Prostate gland (tissue), 2 donors: Measurements from ENCODE around the gene NFATC4. TPM values are rescaled to one million over a fixed set of nuclear protein-coding genes. Genes with fewer than 3 reads are reported as not detected.

Source experiments
- DNase-seq: peaks from one replicate; pipeline ENCODE4 v3.0.0-alpha.2; 2019; ENCODE audit warnings: low spot score
- H3K27ac ChIP-seq, 2 donors: fragments of 200-600 bp; sonication (generic); 2 replicates each; pipeline ENCODE4 v1.5.1; 2017 to 2019
- H3K27me3 ChIP-seq: fragments of 200-600 bp; sonication (generic); replicated peaks from 2 replicates; pipeline ENCODE4 v1.5.1; 2019; ENCODE audit not compliant: insufficient read depth
- H3K36me3 ChIP-seq, 2 donors: fragments of 200-600 bp; sonication (generic); 1 replicate in 1 of 2; 2 replicates in 1 of 2; pipeline versions ENCODE4 v1.5.1 to v1.8.1; 2017 to 2019
- H3K4me1 ChIP-seq: fragments of 200-600 bp; sonication (generic); replicated peaks from 2 replicates; pipeline ENCODE4 v1.5.1; 2019
- H3K4me3 ChIP-seq, 2 donors: fragments of 200-600 bp; sonication (generic); 2 replicates each; pipeline ENCODE4 v1.5.1; 2017 to 2019
- H3K9me3 ChIP-seq: fragments of 200-600 bp; sonication (generic); 2 replicates; pipeline ENCODE4 v1.5.1; 2017
- CTCF ChIP-seq, 4 experiments: fragments of 200-600 bp in 2 of 4; fragments of 450-650 bp in 2 of 4; sonication (generic) in 2 of 4; IDR thresholded peaks; 1 replicate in 3 of 4; 2 replicates in 1 of 4; pipeline ENCODE4 v1.5.1; 2016 to 2019; ENCODE audit warnings: antibody characterized with exemption in 4 of 4, mild to moderate bottlenecking in 2 of 4, moderate library complexity in 2 of 4
- POLR2A ChIP-seq: fragments of 450-650 bp; IDR thresholded peaks from one replicate; pipeline ENCODE4 v1.6.1; 2016; ENCODE audit warnings: antibody characterized with exemption, mild to moderate bottlenecking
- POLR2AphosphoS5 ChIP-seq: sonication (generic); formaldehyde crosslinking; IDR thresholded peaks from one replicate; pipeline ENCODE4 v1.6.1; 2017; ENCODE audit warnings: antibody characterized with exemption
- WGBS: methylation state at CpG from one replicate; pipeline ENCODE4 v1.1.5; 2018; 5-methylcytosine and 5-hydroxymethylcytosine counted together
- intact Hi-C: fragments of 100-400 bp; cut with DNase I; formaldehyde crosslinking; loops from one replicate; pipeline ENCODE4 v1.14.2; 2022
- total RNA-seq, 2 donors: library from RNA; depleted of rRNA; stranded (reverse); fragments of >200 nt; gene quantifications; one replicate each; pipeline ENCODE4 v1.1.0, GENCODE V29; 2016

NFATC4 gene
- total RNA-seq, 2 donors from 2014 or later = 6.3 to 41.1 TPM

- 87% methylated on average over 6 of the region's 6 CpGs for WGBS
- no peak for DNase-seq
- Histone ChIP-seq H3K4me3 (no peak overlapping the region), H3K27me3 (no peaks in the 10 kb centered on the region), H3K36me3 (no peaks in the 10 kb centered on the region), H3K9me3 (no peaks in the 10 kb centered on the region), H3K27ac (no peak overlapping the region), H3K4me1 (no peaks in the 10 kb centered on the region)
- TF ChIP-seq POLR2AphosphoS5 = no peak
- intact Hi-C loops = no loop called here
Observed at GRCh38 chr14:24406416-24406815, 38.4 kb downstream of the NFATC4 start.

GRCh38 chr14:24407608-24408325 is 39.8 kb downstream of the NFATC4 start:
- no peak for TF ChIP-seq POLR2A
- no peak for TF ChIP-seq POLR2AphosphoS5
- TF ChIP-seq CTCF (IDR thresholded peaks at IDR 0.05) = no peak
- no peak overlapping the region for H3K27ac ChIP-seq
- no peaks in the 10 kb centered on the region for H3K4me1 ChIP-seq
- H3K27me3 ChIP-seq = no peaks in the 10 kb centered on the region
- WGBS = 93% methylated on average over 17 of the region's 18 CpGs
- DNase-seq = no peak
- H3K4me3 ChIP-seq = no peak overlapping the region
- no peaks in the 10 kb centered on the region for H3K9me3 ChIP-seq
- H3K36me3 ChIP-seq = no peaks in the 10 kb centered on the region
- intact Hi-C loops = no loop called here

GRCh38 chr14:24408764-24409163 is 40.8 kb downstream of the NFATC4 start:
- Histone ChIP-seq H3K27me3 (no peaks in the 10 kb centered on the region), H3K4me1 (no peaks in the 10 kb centered on the region), H3K4me3 (no peak overlapping the region), H3K27ac (no peak overlapping the region), H3K9me3 (no peaks in the 10 kb centered on the region), H3K36me3 (no peaks in the 10 kb centered on the region)
- 65% methylated on average over 3 of the region's 3 CpGs for WGBS
- intact Hi-C loops = no loop called here
- TF ChIP-seq POLR2AphosphoS5 = no peak
- TF ChIP-seq CTCF (IDR thresholded peaks at IDR 0.05) = no peak
- TF ChIP-seq POLR2A = no peak
- DNase-seq = no peak

- TF ChIP-seq POLR2AphosphoS5 (no peak), CTCF (IDR thresholded peaks at IDR 0.05) (no peak), POLR2A (no peak)
- Histone ChIP-seq H3K4me1 (no peaks in the 10 kb centered on the region), H3K9me3 (no peaks in the 10 kb centered on the region), H3K4me3 (no peak overlapping the region), H3K27me3 (no peaks in the 10 kb centered on the region), H3K36me3 (no peaks in the 10 kb centered on the region), H3K27ac (no peak overlapping the region)
- WGBS = 82% methylated on average over 6 of the region's 6 CpGs
- no peak for DNase-seq
- intact Hi-C loops = no loop called here
Observed at GRCh38 chr14:24409192-24409591, 41.2 kb downstream of the NFATC4 start.

GRCh38 chr14:24409956-24410355 is 42.0 kb downstream of the NFATC4 start:
- Histone ChIP-seq H3K4me1 (no peaks in the 10 kb centered on the region), H3K4me3 (no peak overlapping the region), H3K27me3 (no peaks in the 10 kb centered on the region), H3K27ac (no peak overlapping the region), H3K36me3 (no peaks in the 10 kb centered on the region), H3K9me3 (no peaks in the 10 kb centered on the region)
- no peak for DNase-seq
- intact Hi-C loops = no loop called here
- TF ChIP-seq CTCF (IDR thresholded peaks at IDR 0.05) (no peak), POLR2A (no peak), POLR2AphosphoS5 (no peak)
- WGBS = 97% methylated on average over 10 of the region's 10 CpGs
